ENCODE measurements around the gene MED19.
"Not testable (repeated sequence)": the region's sequence is repeated elsewhere in the genome, so short reads cannot be mapped to it uniquely, and the experiment has no call there.

MED19 gene

GRCh38 chr11:57729479-57729878, 17.5 kb upstream of the MED19 start:
- peak overlapping the region; percentile 56 for H3K4me2 ChIP-seq (ENCODE audit: low read length)

GRCh38 chr11:57728829-57729228, 16.8 kb upstream of the MED19 start:
- H4K20me1 ChIP-seq (ENCODE audit: insufficient read depth, low read length): no peaks in the 10 kb centered on the region
- H3K4me3 ChIP-seq (ENCODE audit: low read depth, low read length, poor library complexity, severe bottlenecking): peak overlapping the region; percentile 8
- H3F3A ChIP-seq (ENCODE audit: insufficient read depth, low read length): no peaks in the 10 kb centered on the region
- H3K79me2 ChIP-seq (ENCODE audit: insufficient read depth, low read length): peaks cover 51% of the 10 kb centered on the region
- peak overlapping the region; percentile 91 for H3K27ac ChIP-seq (ENCODE audit: low read depth, low read length, poor library complexity, severe bottlenecking)
- H3K4me2 ChIP-seq (ENCODE audit: low read length): peak overlapping the region; percentile 56
- peak overlapping the region; percentile 16; the same call in 1 of the 2 replicates for H3K9ac ChIP-seq (ENCODE audit: low read length)
- H3K9me2 ChIP-seq (ENCODE audit: low read depth, low read length): no peaks in the 10 kb centered on the region
- H3K36me3 ChIP-seq (ENCODE audit: insufficient read depth, low read length): peaks cover 9% of the 10 kb centered on the region; the same call in 1 of the 2 replicates
- no peaks in the 10 kb centered on the region for H3K27me3 ChIP-seq (ENCODE audit: insufficient read depth, low read length)
- no peaks in the 10 kb centered on the region for H3K9me3 ChIP-seq (ENCODE audit: low read length)
- no peak overlapping the region for H2AFZ ChIP-seq (ENCODE audit: low read length)
- peaks cover 23% of the 10 kb centered on the region for H3K4me1 ChIP-seq (ENCODE audit: insufficient read depth, low read length, severe bottlenecking)
- TF ChIP-seq EZH2 (IDR thresholded peaks at IDR 0.05; ENCODE audit: borderline replicate concordance, low read length) (no peak), CTCF (IDR thresholded peaks at IDR 0.05; ENCODE audit: low read length) (no peak)

More at GRCh38 chr11:57729479-57729878, 17.5 kb upstream of the MED19 start:
- peak overlapping the region; percentile 91 for H3K27ac ChIP-seq (ENCODE audit: low read depth, low read length, poor library complexity, severe bottlenecking)
- peak overlapping the region; percentile 16; the same call in 1 of the 2 replicates for H3K9ac ChIP-seq (ENCODE audit: low read length)
- H3K4me3 ChIP-seq (ENCODE audit: low read depth, low read length, poor library complexity, severe bottlenecking): peak overlapping the region; percentile 8
- no peak overlapping the region for H2AFZ ChIP-seq (ENCODE audit: low read length)
- H3K27me3 ChIP-seq (ENCODE audit: insufficient read depth, low read length): no peaks in the 10 kb centered on the region
- peaks cover 23% of the 10 kb centered on the region for H3K4me1 ChIP-seq (ENCODE audit: insufficient read depth, low read length, severe bottlenecking)
- H3F3A ChIP-seq (ENCODE audit: insufficient read depth, low read length): no peaks in the 10 kb centered on the region
- no peaks in the 10 kb centered on the region for H3K9me3 ChIP-seq (ENCODE audit: low read length)
- no peaks in the 10 kb centered on the region for H4K20me1 ChIP-seq (ENCODE audit: insufficient read depth, low read length)
- peaks cover 14% of the 10 kb centered on the region for H3K36me3 ChIP-seq (ENCODE audit: insufficient read depth, low read length)
- H3K79me2 ChIP-seq (ENCODE audit: insufficient read depth, low read length): peaks cover 48% of the 10 kb centered on the region
- TF ChIP-seq CTCF (IDR thresholded peaks at IDR 0.05; ENCODE audit: low read length) (no peak), EZH2 (IDR thresholded peaks at IDR 0.05; ENCODE audit: borderline replicate concordance, low read length) (no peak)
- H3K9me2 ChIP-seq (ENCODE audit: low read depth, low read length): no peaks in the 10 kb centered on the region

GRCh38 chr11:57727185-57727584, 15.2 kb upstream of the MED19 start:
- H3K79me2 ChIP-seq (ENCODE audit: insufficient read depth, low read length): peaks cover 51% of the 10 kb centered on the region
- H4K20me1 ChIP-seq (ENCODE audit: insufficient read depth, low read length): no peaks in the 10 kb centered on the region
- no peak for TF ChIP-seq EZH2 (IDR thresholded peaks at IDR 0.05; ENCODE audit: borderline replicate concordance, low read length)
- no peak for TF ChIP-seq CTCF (IDR thresholded peaks at IDR 0.05; ENCODE audit: low read length)
- no peaks in the 10 kb centered on the region for H3K9me2 ChIP-seq (ENCODE audit: low read depth, low read length)
- H2AFZ ChIP-seq (ENCODE audit: low read length): no peak overlapping the region
- no peaks in the 10 kb centered on the region for H3K9me3 ChIP-seq (ENCODE audit: low read length)
- H3K4me3 ChIP-seq (ENCODE audit: low read depth, low read length, poor library complexity, severe bottlenecking): no peak overlapping the region
- H3K9ac ChIP-seq (ENCODE audit: low read length): no peak overlapping the region
- no peaks in the 10 kb centered on the region for H3K27me3 ChIP-seq (ENCODE audit: insufficient read depth, low read length)
- H3F3A ChIP-seq (ENCODE audit: insufficient read depth, low read length): no peaks in the 10 kb centered on the region
- H3K36me3 ChIP-seq (ENCODE audit: insufficient read depth, low read length): peaks cover 13% of the 10 kb centered on the region; the same call in 1 of the 2 replicates
- H3K27ac ChIP-seq (ENCODE audit: low read depth, low read length, poor library complexity, severe bottlenecking): peak overlapping the region; percentile 28
- H3K4me1 ChIP-seq (ENCODE audit: insufficient read depth, low read length, severe bottlenecking): peaks cover 23% of the 10 kb centered on the region
- H3K4me2 ChIP-seq (ENCODE audit: low read length): no peak overlapping the region

- not testable (repeated sequence) for H4K20me1 ChIP-seq (ENCODE audit: insufficient read depth, low read length); H3F3A ChIP-seq (ENCODE audit: insufficient read depth, low read length); H3K4me3 ChIP-seq (ENCODE audit: low read depth, low read length, poor library complexity, severe bottlenecking); H3K27me3 ChIP-seq (ENCODE audit: insufficient read depth, low read length); H3K9me2 ChIP-seq (ENCODE audit: low read depth, low read length); H2AFZ ChIP-seq (ENCODE audit: low read length); H3K27ac ChIP-seq (ENCODE audit: low read depth, low read length, poor library complexity, severe bottlenecking); H3K4me2 ChIP-seq (ENCODE audit: low read length); H3K9ac ChIP-seq (ENCODE audit: low read length); H3K9me3 ChIP-seq (ENCODE audit: low read length)
- Histone ChIP-seq H3K79me2 (ENCODE audit: insufficient read depth, low read length) (peaks cover 60% of the 10 kb centered on the region), H3K4me1 (ENCODE audit: insufficient read depth, low read length, severe bottlenecking) (peaks cover 19% of the 10 kb centered on the region), H3K36me3 (ENCODE audit: insufficient read depth, low read length) (peaks cover 47% of the 10 kb centered on the region)
Measured at GRCh38 chr11:57716726-57717125, 4.7 kb upstream of the MED19 start.
